Astrocyte (in vitro differentiated cells and primary cell): ENCODE results near the gene CCHCR1. TPM values are rescaled to one million over a fixed set of nuclear protein-coding genes. Genes with fewer than 3 reads are reported as not detected.
A peak's percentile ranks its signal among the peaks of the same experiment; 100 is the strongest.

ENCODE experiments used
- DNase-seq: peaks from one replicate; pipeline ENCODE4 v3.0.0-alpha.2; 2010; ENCODE audit warnings: low read depth
- FAIRE-seq: peaks from 2 replicates; lab custom pipeline; 2011; peaks lifted over from hg19 to GRCh38; lab: Jason Lieb, UNC
- H2AFZ ChIP-seq: 2 replicates; pipeline ENCODE4 v1.6.0; 2012; ENCODE audit warnings: low read depth, low read length, inconsistent platforms
- H3K27ac ChIP-seq: 2 replicates; pipeline ENCODE4 v1.5.1; 2011; ENCODE audit warnings: low read depth, low read length, inconsistent platforms
- H3K27me3 ChIP-seq: 2 replicates; pipeline ENCODE4 v1.6.0; 2011; ENCODE audit warnings: low read length, inconsistent platforms; ENCODE audit not compliant: insufficient read depth
- H3K36me3 ChIP-seq: 2 replicates; pipeline ENCODE4 v1.5.1; 2011; ENCODE audit warnings: low read length, inconsistent platforms; ENCODE audit not compliant: insufficient read depth
- H3K4me1 ChIP-seq: 2 replicates; pipeline ENCODE4 v1.5.1; 2011; ENCODE audit warnings: low read length, inconsistent platforms; ENCODE audit not compliant: insufficient read depth
- H3K4me2 ChIP-seq: 2 replicates; pipeline ENCODE4 v1.6.0; 2012; ENCODE audit warnings: low read length, inconsistent platforms
- H3K4me3 ChIP-seq: 2 replicates; pipeline ENCODE4 v1.5.1; 2011; ENCODE audit warnings: low read depth, mild to moderate bottlenecking, low read length, inconsistent platforms; ENCODE audit not compliant: insufficient read depth
- H3K79me2 ChIP-seq: 2 replicates; pipeline ENCODE4 v1.6.0; 2012; ENCODE audit warnings: mild to moderate bottlenecking, low read length, inconsistent platforms; ENCODE audit not compliant: insufficient read depth
- H3K9ac ChIP-seq: 2 replicates; pipeline ENCODE4 v1.6.0; 2012; ENCODE audit warnings: mild to moderate bottlenecking, low read length, inconsistent platforms
- H3K9me3 ChIP-seq: 2 replicates; pipeline ENCODE4 v1.5.1; 2012; ENCODE audit warnings: low read depth, mild to moderate bottlenecking, low read length, inconsistent platforms; ENCODE audit not compliant: insufficient read depth
- H4K20me1 ChIP-seq: 2 replicates; pipeline ENCODE4 v1.6.0; 2012; ENCODE audit warnings: low read length, inconsistent platforms; ENCODE audit not compliant: insufficient read depth
- H3K27ac Mint-ChIP-seq: one replicate; pipeline ENCODE4 v1.8.0; 2021; ENCODE audit warnings: mild to moderate bottlenecking, mixed read lengths; ENCODE audit not compliant: unreplicated experiment
- H3K27me3 Mint-ChIP-seq: one replicate; pipeline ENCODE4 v1.8.0; 2021; ENCODE audit warnings: low read depth, mixed read lengths; ENCODE audit not compliant: unreplicated experiment
- H3K36me3 Mint-ChIP-seq: one replicate; pipeline ENCODE4 v1.8.0; 2021; ENCODE audit warnings: low read depth, mixed read lengths; ENCODE audit not compliant: unreplicated experiment
- H3K4me1 Mint-ChIP-seq: one replicate; pipeline ENCODE4 v1.8.0; 2021; ENCODE audit warnings: low read depth, mixed read lengths; ENCODE audit not compliant: unreplicated experiment
- H3K4me3 Mint-ChIP-seq: one replicate; pipeline ENCODE4 v1.8.0; 2021; ENCODE audit warnings: mild to moderate bottlenecking, moderate library complexity, mixed read lengths; ENCODE audit not compliant: unreplicated experiment
- H3K9me3 Mint-ChIP-seq: one replicate; pipeline ENCODE4 v1.8.0; 2021; ENCODE audit warnings: mild to moderate bottlenecking, mixed read lengths; ENCODE audit not compliant: unreplicated experiment
- EZH2 ChIP-seq: IDR thresholded peaks from 2 replicates; pipeline ENCODE4 v1.6.1; 2012; ENCODE audit warnings: mild to moderate bottlenecking, low read length, inconsistent platforms; ENCODE audit not compliant: insufficient read depth
- total RNA-seq: library from RNA; stranded (reverse); gene quantifications from 2 replicates; pipeline ENCODE4 v1.2.1, GENCODE V29; 2021
- TF ChIP-seq, protein P1 (sequence below): IDR thresholded peaks from 2 replicates; pipeline ENCODE4 v1.5.1; 2011; ENCODE audit warnings: low read depth, mild to moderate bottlenecking, inconsistent platforms, low read length, moderate library complexity; ENCODE audit not compliant: insufficient read depth

Gene CCHCR1
- total RNA-seq, 1 donor from 2014 or later, result 11.5 TPM

DNA sequence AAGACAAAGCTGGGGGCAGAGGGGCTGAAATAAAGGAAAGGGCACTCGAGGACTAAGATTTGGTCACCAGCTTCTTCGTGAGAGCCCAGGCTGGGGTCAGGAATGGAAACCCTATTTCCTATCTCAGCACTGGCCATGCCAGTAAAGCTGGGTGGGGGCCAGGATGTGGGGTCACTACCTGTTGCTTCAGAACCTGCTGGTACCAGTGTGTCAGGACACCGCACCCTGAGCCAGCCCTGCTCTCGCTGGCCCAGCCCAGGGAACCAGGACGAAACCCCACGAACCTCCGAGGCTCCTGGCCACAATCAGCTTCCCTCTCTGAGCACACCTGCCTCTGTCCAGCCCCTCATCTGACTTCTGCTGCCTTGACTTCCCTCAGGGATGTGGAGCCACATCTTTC, 39.4 kb downstream of the CCHCR1 start:
- Mint-ChIP-seq H3K4me1 (peaks cover 47% of the 10 kb centered on the region), H3K9me3 (no peaks in the 10 kb centered on the region), H3K27ac (no peak overlapping the region), H3K36me3 (peaks cover 5% of the 10 kb centered on the region), H3K27me3 (no peaks in the 10 kb centered on the region), H3K4me3 (no peak overlapping the region)
- Histone ChIP-seq H3K4me2 (no peak overlapping the region), H4K20me1 (no peaks in the 10 kb centered on the region), H3K27me3 (no peaks in the 10 kb centered on the region), H2AFZ (no peak overlapping the region), H3K27ac (no peak overlapping the region), H3K4me1 (peaks cover 31% of the 10 kb centered on the region), H3K79me2 (peaks cover 31% of the 10 kb centered on the region), H3K9ac (no peak overlapping the region), H3K4me3 (no peak overlapping the region), H3K9me3 (no peaks in the 10 kb centered on the region), H3K36me3 (no peaks in the 10 kb centered on the region)
- TF ChIP-seq EZH2, result no peak
- TF ChIP-seq, protein P1, sequence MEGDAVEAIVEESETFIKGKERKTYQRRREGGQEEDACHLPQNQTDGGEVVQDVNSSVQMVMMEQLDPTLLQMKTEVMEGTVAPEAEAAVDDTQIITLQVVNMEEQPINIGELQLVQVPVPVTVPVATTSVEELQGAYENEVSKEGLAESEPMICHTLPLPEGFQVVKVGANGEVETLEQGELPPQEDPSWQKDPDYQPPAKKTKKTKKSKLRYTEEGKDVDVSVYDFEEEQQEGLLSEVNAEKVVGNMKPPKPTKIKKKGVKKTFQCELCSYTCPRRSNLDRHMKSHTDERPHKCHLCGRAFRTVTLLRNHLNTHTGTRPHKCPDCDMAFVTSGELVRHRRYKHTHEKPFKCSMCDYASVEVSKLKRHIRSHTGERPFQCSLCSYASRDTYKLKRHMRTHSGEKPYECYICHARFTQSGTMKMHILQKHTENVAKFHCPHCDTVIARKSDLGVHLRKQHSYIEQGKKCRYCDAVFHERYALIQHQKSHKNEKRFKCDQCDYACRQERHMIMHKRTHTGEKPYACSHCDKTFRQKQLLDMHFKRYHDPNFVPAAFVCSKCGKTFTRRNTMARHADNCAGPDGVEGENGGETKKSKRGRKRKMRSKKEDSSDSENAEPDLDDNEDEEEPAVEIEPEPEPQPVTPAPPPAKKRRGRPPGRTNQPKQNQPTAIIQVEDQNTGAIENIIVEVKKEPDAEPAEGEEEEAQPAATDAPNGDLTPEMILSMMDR, result no peak
- FAIRE-seq, result no peak
- no peak for DNase-seq

DNA sequence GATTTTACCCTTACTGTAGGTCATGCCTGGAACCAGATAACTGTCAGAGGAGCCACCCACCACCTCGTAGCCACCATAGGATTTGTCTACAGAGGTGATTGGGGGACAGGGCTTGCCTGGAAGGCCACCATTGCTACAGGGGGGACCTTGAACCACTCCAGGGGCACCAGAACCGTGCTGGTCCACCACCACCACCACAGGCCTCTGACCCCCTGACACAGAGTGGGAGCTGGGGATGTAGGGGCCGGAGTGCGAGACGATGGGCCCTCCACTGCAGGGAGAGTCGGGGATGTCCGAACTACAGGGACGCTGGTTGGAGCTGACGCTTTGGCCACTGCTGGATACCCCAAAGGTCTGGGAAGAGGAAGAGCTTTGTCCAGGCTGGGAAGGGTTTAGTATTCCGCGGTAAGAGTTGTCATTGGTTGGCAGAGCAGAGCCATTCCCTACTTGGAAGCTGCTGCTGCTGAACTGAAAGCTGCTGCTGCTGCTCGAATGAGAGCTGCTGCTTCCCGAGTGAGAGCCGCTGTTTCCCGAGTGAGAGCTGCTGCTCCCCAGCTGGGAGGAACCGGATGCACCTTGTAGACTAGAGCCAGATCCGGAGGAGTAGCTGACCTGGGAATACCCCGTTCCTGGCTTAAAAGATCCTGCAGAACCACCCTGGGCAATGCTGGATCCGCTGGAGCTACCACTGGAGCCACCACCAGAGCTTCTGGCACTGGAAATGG, 40.8 kb downstream of the CCHCR1 start:
- peaks cover 45% of the 10 kb centered on the region for H3K4me1 Mint-ChIP-seq
- no peaks in the 10 kb centered on the region for H3K9me3 Mint-ChIP-seq
- Histone ChIP-seq H3K36me3 (no peaks in the 10 kb centered on the region), H3K4me2 (no peak overlapping the region), H3K79me2 (peaks cover 31% of the 10 kb centered on the region), H4K20me1 (no peaks in the 10 kb centered on the region), H3K4me1 (peaks cover 24% of the 10 kb centered on the region), H3K4me3 (no peak overlapping the region), H3K27me3 (no peaks in the 10 kb centered on the region), H2AFZ (no peak overlapping the region), H3K27ac (no peak overlapping the region), H3K9me3 (no peaks in the 10 kb centered on the region), H3K9ac (no peak overlapping the region)
- DNase-seq, result no peak
- peaks cover 3% of the 10 kb centered on the region for H3K36me3 Mint-ChIP-seq
- no peak overlapping the region for H3K27ac Mint-ChIP-seq
- no peak for TF ChIP-seq EZH2
- TF ChIP-seq, protein P1, result no peak
- H3K4me3 Mint-ChIP-seq, result no peak overlapping the region
- no peak for FAIRE-seq
- no peaks in the 10 kb centered on the region for H3K27me3 Mint-ChIP-seq

DNA sequence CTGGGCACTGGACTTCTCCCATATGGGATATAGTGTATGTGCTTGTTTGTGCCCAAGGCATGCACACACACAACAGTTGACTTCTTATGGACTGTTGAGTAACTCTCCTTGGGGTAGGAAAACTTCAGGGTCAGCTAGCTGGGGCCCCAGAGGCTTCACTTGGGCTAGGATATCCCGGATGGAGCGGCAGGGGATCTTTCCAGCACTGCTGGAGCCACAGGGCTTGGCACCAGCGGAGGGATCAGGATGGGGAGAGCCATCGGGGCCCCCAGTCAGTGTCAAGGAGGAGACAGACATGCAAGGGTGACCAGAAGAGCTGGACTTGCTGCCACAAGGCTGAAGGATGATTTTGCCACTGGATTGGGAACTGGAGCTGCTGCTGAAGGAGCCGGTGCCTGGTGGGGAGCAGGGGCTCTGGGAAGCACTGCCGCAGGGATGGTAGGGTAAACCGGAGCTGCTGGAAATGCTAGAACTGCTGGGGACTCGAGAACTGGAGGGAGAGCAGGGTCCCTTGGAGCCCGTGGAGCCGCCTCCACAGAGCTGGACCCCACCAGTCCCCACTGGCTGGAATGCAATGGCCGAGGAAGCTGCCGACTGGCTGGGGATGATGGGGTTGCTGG, 41.6 kb downstream of the CCHCR1 start:
- no peaks in the 10 kb centered on the region for H3K36me3 ChIP-seq
- peaks cover 42% of the 10 kb centered on the region for H3K4me1 Mint-ChIP-seq
- peak overlapping the region; percentile 90 for H3K4me2 ChIP-seq
- no peaks in the 10 kb centered on the region for H3K27me3 Mint-ChIP-seq
- DNase-seq (no peak), FAIRE-seq (no peak)
- H4K20me1 ChIP-seq, result no peaks in the 10 kb centered on the region
- H3K27ac Mint-ChIP-seq, result peak overlapping the region; percentile 100
- peaks cover under 1% of the 10 kb centered on the region for H3K27me3 ChIP-seq
- no peak overlapping the region for H2AFZ ChIP-seq
- no peak overlapping the region for H3K27ac ChIP-seq
- H3K9me3 Mint-ChIP-seq, result no peaks in the 10 kb centered on the region
- no peak for TF ChIP-seq EZH2
- TF ChIP-seq, protein P1, result no peak
- peak overlapping the region; percentile 85 for H3K4me3 Mint-ChIP-seq
- no peaks in the 10 kb centered on the region for H3K9me3 ChIP-seq
- peaks cover 2% of the 10 kb centered on the region for H3K36me3 Mint-ChIP-seq
- H3K4me1 ChIP-seq, result peaks cover 24% of the 10 kb centered on the region
- H3K79me2 ChIP-seq, result peaks cover 31% of the 10 kb centered on the region
- no peak overlapping the region for H3K9ac ChIP-seq
- H3K4me3 ChIP-seq, result no peak overlapping the region
